Stimulated activated CD8-positive, alpha-beta memory T cell treated with anti-CD3 and anti-CD28 coated beads, Interleukin-7, amount 100 ng/mL, for 24 hours (primary cell): ENCODE results near the gene AARSD1.
A peak's percentile ranks its signal among the peaks of the same experiment; 100 is the strongest.
"Not testable (repeated sequence)": the region's sequence is repeated elsewhere in the genome, so short reads cannot be mapped to it uniquely, and the experiment has no call there.

Experiments
- DNase-seq: peaks from one replicate; pipeline ENCODE4 v3.0.0-alpha.2; 2020; ENCODE audit warnings: low read depth

The AARSD1 gene

GRCh38 chr17:42964161-42964932 lies at the start of gene AARSD1:
AARSD1 (minus strand) TSS chr17:42964454; CDS start chr17:42964440, 14 bp downstream.
- peak; percentile 79 for DNase-seq

- no peak for DNase-seq
Measured at GRCh38 chr17:43013296-43013695, 49.0 kb upstream of the AARSD1 start.

- DNase-seq, result no peak
Measured at GRCh38 chr17:43011728-43012472, 47.6 kb upstream of the AARSD1 start.

GRCh38 chr17:43010667-43011308 lies 46.5 kb upstream of the AARSD1 start:
- DNase-seq, result no peak

- peak; percentile 69 for DNase-seq
Measured at GRCh38 chr17:43006639-43007551, 42.6 kb upstream of the AARSD1 start, which contains the start of gene IFI35. IFI35 (plus strand) TSS chr17:43006784; CDS start chr17:43006948, 164 bp downstream.

- no peak for DNase-seq
Measured at GRCh38 chr17:43003542-43004172, 39.4 kb upstream of the AARSD1 start.

GRCh38 chr17:43000894-43001293 lies 36.6 kb upstream of the AARSD1 start:
- DNase-seq, result not testable (repeated sequence)

- DNase-seq, result no peak
Measured at GRCh38 chr17:42999003-42999525, 34.8 kb upstream of the AARSD1 start.

GRCh38 chr17:42997984-42998938 lies 34.0 kb upstream of the AARSD1 start, which contains the start of gene RPL27:
RPL27 (plus strand) TSS chr17:42998419; CDS start chr17:42998751, 332 bp downstream.
- peak; percentile 94 for DNase-seq

GRCh38 chr17:42997390-42997983 lies 33.2 kb upstream of the AARSD1 start:
- DNase-seq, result no peak

GRCh38 chr17:42993913-42994312 lies 29.7 kb upstream of the AARSD1 start:
- not testable (repeated sequence) for DNase-seq

GRCh38 chr17:42992872-42993271 lies 28.6 kb upstream of the AARSD1 start:
- no peak for DNase-seq

GRCh38 chr17:42991471-42991870 lies 27.2 kb upstream of the AARSD1 start:
- DNase-seq, result no peak

GRCh38 chr17:42989726-42990652 lies 25.7 kb upstream of the AARSD1 start:
- DNase-seq, result no peak

- DNase-seq, result no peak
Measured at GRCh38 chr17:42989141-42989540, 24.9 kb upstream of the AARSD1 start.

- DNase-seq, result no peak
Measured at GRCh38 chr17:42985225-42985624, 21.0 kb upstream of the AARSD1 start.

GRCh38 chr17:42982266-42982665 lies 18.0 kb upstream of the AARSD1 start:
- no peak for DNase-seq
